22Rv1 (cell line): Measurements from ENCODE around the gene YWHAG.

Experiments used
- CTCF ChIP-seq: fragments of 450-650 bp; IDR thresholded peaks from 2 replicates; pipeline ENCODE4 v1.5.1; 2017; ENCODE audit warnings: mild to moderate bottlenecking
- ZFX ChIP-seq: fragments of 450-650 bp; IDR thresholded peaks from 2 replicates; pipeline ENCODE4 v1.6.1; 2017; ENCODE audit warnings: antibody characterized with exemption, borderline replicate concordance

GRCh38 chr7:76280408-76280807 is 78.4 kb downstream of the YWHAG start:
- TF ChIP-seq CTCF (no peak), ZFX (no peak)
